NCI-H82 (cell line): ENCODE results near the gene PRPS1L1.
A peak's percentile ranks its signal among the peaks of the same experiment; 100 is the strongest.

ENCODE experiments used
- DNase-seq: peaks from one replicate; lab custom pipeline; 2025; lab: John Stamatoyannopoulos, UW

PRPS1L1 gene

GRCh38 chr7:18016547-18017444 is 10.8 kb downstream of the PRPS1L1 start:
- DNase-seq, result no peak

DNA sequence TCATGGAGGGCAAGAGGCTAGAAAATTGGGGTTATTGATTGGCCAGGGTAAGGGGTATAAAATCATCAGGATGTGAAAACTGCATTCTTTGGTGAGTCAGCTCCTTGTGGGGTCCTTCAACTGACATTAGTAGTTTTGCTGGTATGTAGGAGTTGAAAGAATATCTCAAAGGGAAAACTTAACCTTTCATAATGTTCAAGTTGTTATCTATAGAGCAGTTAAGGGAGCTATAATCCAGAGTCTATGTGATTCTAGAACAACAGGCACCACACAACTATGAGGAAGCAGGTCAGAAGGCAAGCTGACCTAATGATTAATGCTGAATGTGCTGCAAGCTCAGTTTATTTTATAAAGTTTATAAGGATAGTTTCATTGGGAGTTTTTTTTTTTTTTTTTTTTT is 13.7 kb downstream of the PRPS1L1 start:
- DNase-seq, result no peak

- no peak for DNase-seq
Measured at GRCh38 chr7:18004372-18004771, 23.3 kb downstream of the PRPS1L1 start.

DNA sequence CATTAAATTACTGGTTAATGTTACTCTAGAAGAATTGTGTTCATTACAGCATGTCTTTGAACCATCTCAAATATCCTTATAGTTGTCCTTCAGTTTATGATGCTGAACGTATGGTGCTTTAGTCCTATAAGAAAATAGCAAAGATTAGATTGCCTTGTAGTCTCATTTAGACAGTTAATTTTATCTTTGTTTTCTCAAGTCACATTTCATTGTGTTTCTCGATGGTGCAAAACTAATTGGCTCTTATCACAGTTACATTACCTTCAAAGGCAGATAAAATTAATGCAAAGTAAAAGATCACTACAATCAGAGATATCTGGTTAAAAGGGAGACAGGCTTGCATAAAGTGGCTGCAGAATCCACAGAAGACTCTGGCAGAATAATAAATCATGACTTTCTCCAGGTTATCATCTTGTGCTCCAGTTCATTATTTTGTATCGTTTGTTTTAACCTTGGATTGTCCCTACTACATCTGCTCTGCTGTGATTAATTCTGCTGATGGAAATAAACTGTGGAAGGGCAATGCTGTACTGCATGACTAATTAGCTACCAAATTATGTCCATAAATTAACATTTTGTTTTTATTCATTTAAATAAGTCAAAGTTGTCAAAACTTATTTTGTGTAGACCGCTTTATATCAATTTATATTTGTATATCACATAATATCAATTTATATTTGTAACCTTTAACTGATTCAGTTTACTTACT is 24.2 kb downstream of the PRPS1L1 start:
- no peak for DNase-seq

GRCh38 chr7:17998692-17999091 is 29.0 kb downstream of the PRPS1L1 start:
- no peak for DNase-seq

GRCh38 chr7:17996442-17997223 is 31.0 kb downstream of the PRPS1L1 start:
- no peak for DNase-seq

DNA sequence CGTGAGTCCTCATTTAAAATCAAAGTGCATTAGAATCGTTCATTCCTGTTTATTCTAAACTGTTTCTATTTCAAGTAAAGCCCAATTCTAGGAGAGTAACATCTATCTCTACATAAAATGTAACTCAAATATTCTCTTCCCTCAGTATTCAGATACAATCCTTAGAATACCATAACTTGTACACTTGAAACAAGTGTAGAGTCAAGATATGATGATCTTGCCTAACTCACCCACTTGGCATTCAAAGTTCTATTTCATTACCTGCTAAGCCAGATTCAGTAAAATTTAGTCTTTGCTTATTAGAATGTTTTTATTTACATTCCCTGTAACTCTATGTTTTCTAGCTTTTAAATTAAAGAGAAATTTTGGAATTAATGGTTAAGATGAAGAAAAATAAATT is 31.6 kb downstream of the PRPS1L1 start:
- no peak for DNase-seq

DNA sequence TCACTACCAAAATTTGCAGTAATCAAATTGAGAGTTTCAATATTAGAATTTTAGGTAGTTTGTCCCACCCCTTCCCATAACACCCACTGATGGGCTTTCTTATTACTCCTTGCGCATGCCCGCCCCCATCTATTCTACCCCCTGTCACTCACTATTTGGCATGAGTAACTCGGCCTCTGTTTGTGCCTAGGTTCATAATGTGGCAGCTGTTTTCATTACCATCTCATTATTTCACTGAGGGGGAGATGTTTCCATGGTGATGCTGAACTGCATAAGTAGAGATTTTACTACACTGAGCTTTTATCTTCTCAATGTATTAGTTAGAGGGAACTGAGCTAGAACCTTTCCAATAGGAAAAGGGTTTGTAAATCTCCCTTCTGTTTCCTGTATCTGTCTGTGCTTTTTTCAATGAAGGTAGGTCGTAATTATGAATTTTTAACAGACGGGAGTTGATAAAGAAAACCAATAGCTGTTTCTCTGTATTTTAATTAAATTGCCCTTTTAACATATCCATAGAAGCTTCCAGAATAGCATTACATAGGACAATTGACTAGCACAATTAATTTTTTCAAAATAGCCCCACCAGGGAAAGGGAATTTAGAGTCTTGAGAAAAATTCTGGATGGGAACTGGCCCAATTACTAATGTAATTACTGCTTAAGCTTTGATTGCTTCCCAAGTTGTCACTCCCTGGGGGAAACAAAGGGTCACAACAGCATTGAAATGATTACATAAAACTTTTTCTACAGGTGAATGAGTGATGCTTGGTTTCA is 33.4 kb downstream of the PRPS1L1 start:
- no peak for DNase-seq

- DNase-seq, result peak; percentile 18
Measured at GRCh38 chr7:17991866-17992648, 35.6 kb downstream of the PRPS1L1 start.

GRCh38 chr7:17990761-17991160 is 36.9 kb downstream of the PRPS1L1 start:
- DNase-seq, result no peak

DNA sequence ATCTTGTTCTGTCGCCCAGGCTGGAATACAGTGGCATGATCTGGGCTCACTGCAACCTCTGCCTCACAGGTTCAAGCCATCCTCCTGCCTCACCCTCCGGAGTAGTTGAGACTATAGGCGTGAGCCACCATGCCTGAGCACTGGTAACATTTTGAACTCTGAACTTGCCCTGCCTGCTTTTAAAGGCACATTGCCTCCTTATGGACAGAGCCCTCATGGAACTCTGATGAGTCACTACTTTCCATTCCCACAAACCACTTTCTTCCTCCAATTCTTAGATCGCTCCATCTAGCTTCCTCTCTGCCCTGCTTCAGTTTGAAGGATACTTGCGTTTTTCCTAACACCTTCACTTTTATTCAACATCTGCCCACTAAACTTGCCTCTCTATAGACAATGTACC is 38.1 kb downstream of the PRPS1L1 start:
- no peak for DNase-seq

- no peak for DNase-seq
Measured at GRCh38 chr7:17988858-17989257, 38.8 kb downstream of the PRPS1L1 start.

DNA sequence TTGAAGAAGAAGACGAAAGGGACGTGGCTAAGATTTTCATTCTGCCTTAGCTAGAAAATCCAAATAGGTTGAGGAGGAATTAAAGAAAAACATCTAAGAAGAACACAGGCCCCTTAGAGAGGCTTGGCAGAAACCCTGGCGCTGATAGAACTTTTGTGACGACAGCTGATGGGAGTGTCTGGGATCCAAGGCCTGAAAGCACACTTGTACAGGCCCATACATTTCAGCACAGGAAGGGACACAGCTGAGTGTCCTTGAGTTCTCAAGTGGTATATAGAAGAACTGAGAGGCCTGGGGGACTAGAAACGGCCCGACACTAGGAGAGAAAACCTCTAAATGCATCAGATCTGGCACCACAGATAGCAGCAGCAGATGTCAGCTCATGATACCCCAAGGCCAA is 39.5 kb downstream of the PRPS1L1 start:
- no peak for DNase-seq

- no peak for DNase-seq
Measured at GRCh38 chr7:17986851-17987250, 40.8 kb downstream of the PRPS1L1 start.

DNA sequence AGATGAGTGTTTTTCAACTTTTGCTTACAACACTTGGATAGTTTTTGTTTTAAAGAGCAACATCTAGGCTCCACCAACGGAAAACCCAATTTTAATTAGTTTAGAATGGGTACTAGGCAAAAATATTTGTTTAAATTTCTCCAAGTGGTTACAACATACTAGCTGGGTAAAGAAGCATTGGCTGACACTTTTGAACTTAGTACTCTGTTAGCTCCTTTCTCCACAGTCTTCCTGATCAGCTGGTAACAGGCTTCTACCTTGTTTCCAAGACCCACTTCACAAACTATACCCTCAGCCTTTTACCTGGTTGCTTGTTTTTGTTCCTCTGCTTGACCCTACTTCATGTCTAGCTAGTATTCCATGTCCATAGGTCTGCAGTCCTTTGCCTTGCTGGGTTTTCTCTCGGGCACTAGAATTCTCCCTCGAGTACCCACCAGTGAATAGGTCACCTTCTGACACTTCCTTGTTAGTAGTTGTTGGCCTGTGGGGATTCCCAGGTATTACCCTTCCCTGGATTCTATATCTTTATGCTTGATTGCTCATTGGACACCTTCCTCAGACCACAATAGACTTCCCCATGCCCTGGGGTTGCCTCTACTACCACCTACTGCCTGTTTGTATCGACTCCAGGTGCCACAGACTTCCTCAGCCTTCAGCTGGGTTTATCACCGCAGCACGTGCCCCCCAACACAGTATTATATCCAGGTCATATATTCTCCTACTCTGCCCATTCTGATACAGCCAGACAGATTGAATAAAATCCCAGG is 42.0 kb downstream of the PRPS1L1 start:
- DNase-seq, result no peak

DNA sequence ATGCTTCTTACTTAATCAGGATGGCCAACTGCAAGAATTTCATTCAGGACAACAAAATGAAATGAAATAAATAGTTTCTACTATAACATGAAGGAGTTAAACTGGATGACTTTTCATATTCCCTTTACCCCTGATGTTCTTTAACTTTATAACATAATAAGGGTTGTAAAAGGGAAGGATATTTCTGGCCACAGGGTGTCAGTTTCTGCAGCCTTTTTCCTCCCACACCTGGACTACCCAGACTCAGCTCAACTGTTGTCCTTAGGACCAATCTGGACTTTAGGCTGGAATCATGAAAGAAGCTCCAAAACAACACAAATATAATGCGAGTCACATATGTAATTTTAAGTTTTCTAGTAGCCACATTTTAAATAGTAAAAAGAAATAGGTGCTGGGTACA is 43.4 kb downstream of the PRPS1L1 start:
- DNase-seq, result no peak

DNA sequence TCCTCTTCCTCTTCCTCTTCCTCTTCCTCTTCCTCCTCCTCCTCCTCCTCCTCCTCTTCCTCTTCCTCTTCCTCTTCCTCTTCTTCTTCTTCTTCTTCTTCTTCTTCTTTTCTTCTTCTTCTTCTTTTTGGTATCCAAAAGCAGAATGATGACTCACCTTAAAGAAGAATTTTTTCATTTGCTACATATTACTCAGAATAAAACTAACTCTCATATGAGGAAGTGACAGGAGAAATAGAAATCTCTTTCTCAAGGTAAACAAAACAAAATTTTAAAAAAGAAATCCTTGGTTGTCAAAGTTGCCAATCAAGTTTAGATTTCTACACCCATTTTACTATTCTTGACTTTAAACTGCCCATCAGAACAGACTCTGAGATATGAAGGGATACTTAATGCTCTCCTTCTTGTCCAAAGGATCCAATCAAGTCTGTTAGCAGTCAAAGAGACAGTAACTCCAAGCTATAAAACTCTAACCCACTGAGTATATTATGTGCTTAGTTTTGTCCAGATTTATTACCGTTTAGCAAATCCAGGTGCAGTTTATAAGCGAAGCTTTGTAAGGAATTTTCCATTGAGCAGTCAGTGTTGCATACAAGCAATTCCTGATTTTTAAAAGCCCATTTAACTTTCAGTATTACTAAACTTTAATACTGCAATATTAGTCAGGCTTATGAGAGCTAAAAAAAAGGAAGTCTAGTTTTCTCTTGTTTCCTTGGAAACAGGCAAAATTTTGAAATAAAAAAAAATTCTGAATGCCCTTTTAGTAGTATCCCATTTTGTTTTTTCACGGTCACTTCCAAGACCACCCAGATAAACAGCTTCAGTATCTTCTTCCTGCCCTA is 44.2 kb downstream of the PRPS1L1 start:
- no peak for DNase-seq

DNA sequence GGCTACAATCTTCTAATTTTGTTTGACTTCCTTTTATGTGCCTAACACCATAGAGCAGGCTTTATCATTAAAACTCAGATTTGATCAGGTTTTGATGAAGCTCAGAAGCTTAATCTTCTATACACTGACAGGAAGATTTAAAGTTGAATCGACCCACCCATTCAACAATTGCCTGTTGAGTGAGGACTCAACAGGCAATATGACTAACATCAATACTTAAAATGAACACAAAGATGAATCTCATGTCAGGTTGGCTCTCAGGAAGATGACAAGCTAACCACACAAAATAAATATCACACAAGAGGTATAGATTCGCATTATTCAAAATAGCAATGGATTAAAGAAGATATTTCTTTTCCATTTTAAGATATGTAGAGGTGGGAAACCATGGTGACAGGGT is 50.7 kb downstream of the PRPS1L1 start:
- DNase-seq, result no peak
